Measurements from ENCODE around the gene AMH. TPM values are rescaled to one million over a fixed set of nuclear protein-coding genes. Genes with fewer than 3 reads are reported as not detected.
A peak's percentile ranks its signal among the peaks of the same experiment; 100 is the strongest.

Gene AMH
- total RNA-seq, 1 donor from 2014 or later = 6.1 TPM

DNA sequence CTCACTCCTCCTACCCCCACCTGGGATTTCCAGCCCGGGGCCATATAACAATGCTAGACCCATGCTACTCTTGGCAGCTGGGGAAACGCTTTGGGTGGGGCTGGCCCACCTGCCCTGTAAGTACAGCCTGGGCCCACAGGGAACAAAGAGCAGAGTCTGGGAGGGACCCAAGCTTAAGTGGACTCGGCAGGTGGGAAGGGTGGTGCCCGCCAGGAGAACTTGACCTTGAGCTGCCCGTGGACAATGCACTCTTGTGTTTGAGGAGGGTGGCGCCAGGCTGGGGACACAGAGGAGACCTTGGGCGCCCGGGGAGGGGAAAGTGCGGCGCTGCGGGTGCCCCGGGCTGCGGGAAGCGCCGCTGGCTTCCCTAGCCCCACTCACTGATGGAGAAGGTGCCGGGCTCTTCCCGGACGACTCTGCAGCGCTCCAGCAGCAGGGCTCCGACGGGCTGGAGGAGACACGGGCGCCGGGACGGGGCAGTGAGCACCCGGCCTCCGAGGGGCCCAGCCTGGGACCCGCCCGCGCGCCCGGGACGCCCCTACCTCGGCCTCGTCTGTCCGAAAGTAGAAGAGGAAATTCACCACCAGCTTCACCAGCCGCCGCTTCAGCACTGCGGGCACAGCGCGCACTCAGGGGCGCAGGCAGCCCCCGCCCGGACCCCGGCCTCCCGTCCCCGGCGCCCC lies 13.6 kb upstream of the AMH start:
- no peaks in the 10 kb centered on the region for H3K9me3 ChIP-seq
- intact Hi-C loops (cut with DNase I) = loop anchor here (5.0 kb wide), 1 partner anchor 37 kb away; no protein-coding TSS in a partner anchor
- peak; percentile 34 for ATAC-seq
- TF ChIP-seq CTCF (IDR thresholded peaks at IDR 0.05) = no peak
- H3K27ac ChIP-seq = peak overlapping the region; percentile 99
- peak overlapping the region; percentile 90 for H3K4me3 ChIP-seq
- DNase-seq = peak; percentile 80
- no peaks in the 10 kb centered on the region for H3K27me3 ChIP-seq
- H3K36me3 ChIP-seq = peaks cover 25% of the 10 kb centered on the region
- H3K4me1 ChIP-seq = peaks cover 39% of the 10 kb centered on the region

- Histone ChIP-seq H3K36me3 (peaks cover 21% of the 10 kb centered on the region), H3K27ac (peak overlapping the region; percentile 99), H3K4me1 (peaks cover 44% of the 10 kb centered on the region), H3K4me3 (peak overlapping the region; percentile 90), H3K27me3 (no peaks in the 10 kb centered on the region), H3K9me3 (no peaks in the 10 kb centered on the region)
- intact Hi-C loops (cut with DNase I) = loop anchor here (5.0 kb wide), 1 partner anchor 36 kb away; no protein-coding TSS in a partner anchor
- no peak for ATAC-seq
- DNase-seq = no peak
- TF ChIP-seq CTCF (IDR thresholded peaks at IDR 0.05) = no peak
Observed at GRCh38 chr19:2236064-2236313, 13.1 kb upstream of the AMH start.

GRCh38 chr19:2236314-2237050 lies 12.6 kb upstream of the AMH start, which contains the start of the genes PLEKHJ1 and SF3A2:
PLEKHJ1 (minus strand) TSS chr19:2236329; CDS start chr19:2236248, 81 bp downstream.
SF3A2 (plus strand) TSS chr19:2236824; CDS start chr19:2243419, 6,595 bp downstream.
- Histone ChIP-seq H3K4me3 (peak within 1 kb of the TSS; percentile 90), H3K27ac (peak within 1 kb of the TSS; percentile 99), H3K36me3 (peaks cover 16% of the 10 kb centered on the region), H3K4me1 (peaks cover 49% of the 10 kb centered on the region), H3K9me3 (no peaks in the 10 kb centered on the region), H3K27me3 (no peaks in the 10 kb centered on the region)
- DNase-seq = peak; percentile 99
- peak; percentile 93 for TF ChIP-seq CTCF (IDR thresholded peaks at IDR 0.05)
- intact Hi-C loops (cut with DNase I) = loop anchor here (5.0 kb wide), 1 partner anchor 36 kb away; no protein-coding TSS in a partner anchor
- ATAC-seq = peak; percentile 91

GRCh38 chr19:2237051-2237868 lies 11.9 kb upstream of the AMH start:
- Histone ChIP-seq H3K36me3 (peaks cover 10% of the 10 kb centered on the region), H3K27ac (peak overlapping the region; percentile 99), H3K4me1 (peaks cover 56% of the 10 kb centered on the region), H3K9me3 (no peaks in the 10 kb centered on the region), H3K27me3 (no peaks in the 10 kb centered on the region), H3K4me3 (peak overlapping the region; percentile 90)
- TF ChIP-seq CTCF (IDR thresholded peaks at IDR 0.05) = no peak
- intact Hi-C loops (cut with DNase I) = loop anchor here (5.0 kb wide), 1 partner anchor 35 kb away; no protein-coding TSS in a partner anchor
- no peak for DNase-seq
- ATAC-seq = no peak

GRCh38 chr19:2237869-2238153 lies 11.3 kb upstream of the AMH start:
- intact Hi-C loops (cut with DNase I) = loop anchor here (5.0 kb wide), 1 partner anchor 34 kb away; no protein-coding TSS in a partner anchor
- H3K4me3 ChIP-seq = peak overlapping the region; percentile 90
- no peak for TF ChIP-seq CTCF (IDR thresholded peaks at IDR 0.05)
- peaks cover 62% of the 10 kb centered on the region for H3K4me1 ChIP-seq
- no peak overlapping the region for H3K27ac ChIP-seq
- DNase-seq (no peak), ATAC-seq (no peak)
- H3K27me3 ChIP-seq = no peaks in the 10 kb centered on the region
- H3K9me3 ChIP-seq = no peaks in the 10 kb centered on the region
- H3K36me3 ChIP-seq = peaks cover 10% of the 10 kb centered on the region

Measured in upper lobe of right lung (tissue), 1 donor.